HUES48 (cell line): ENCODE measurements around the gene TMEM169.
A peak's percentile ranks its signal among the peaks of the same experiment; 100 is the strongest.

Source experiments
- H3K27ac ChIP-seq: one replicate; pipeline ENCODE4 v1.7.0; 2013; ENCODE audit warnings: low read depth, low read length, inconsistent platforms
- H3K27me3 ChIP-seq: 2 replicates; pipeline ENCODE4 v1.6.1; 2013; ENCODE audit warnings: mild to moderate bottlenecking, low read length; ENCODE audit not compliant: control insufficient read depth, insufficient read depth
- H3K36me3 ChIP-seq: 2 replicates; pipeline ENCODE4 v1.6.1; 2013; ENCODE audit warnings: low read length; ENCODE audit not compliant: control insufficient read depth, insufficient read depth
- H3K4me1 ChIP-seq: 2 replicates; pipeline ENCODE4 v1.6.1; 2013; ENCODE audit warnings: mild to moderate bottlenecking, low read length; ENCODE audit not compliant: control insufficient read depth, insufficient read depth
- H3K4me3 ChIP-seq: 2 replicates; pipeline ENCODE4 v1.5.1; 2013; ENCODE audit warnings: mild to moderate bottlenecking, low read depth, low read length
- H3K9ac ChIP-seq: 2 replicates; pipeline ENCODE4 v1.6.1; 2013; ENCODE audit warnings: mild to moderate bottlenecking, low read depth, low read length, moderate library complexity
- H3K9me3 ChIP-seq: 2 replicates; pipeline ENCODE4 v1.6.1; 2013; ENCODE audit warnings: low read length; ENCODE audit not compliant: control insufficient read depth, insufficient read depth

Gene TMEM169

GRCh38 chr2:216147172-216148131 lies 65.7 kb downstream of the TMEM169 start:
- H3K27ac ChIP-seq = peak overlapping the region; percentile 14
- H3K9ac ChIP-seq = no peak overlapping the region

GRCh38 chr2:216148983-216149382 lies 67.3 kb downstream of the TMEM169 start:
- Histone ChIP-seq H3K4me3 (no peak overlapping the region), H3K9me3 (no peaks in the 10 kb centered on the region), H3K4me1 (peaks cover 10% of the 10 kb centered on the region; the same call in 1 of the 2 replicates), H3K27me3 (no peaks in the 10 kb centered on the region), H3K36me3 (peaks cover 100% of the 10 kb centered on the region), H3K9ac (no peak overlapping the region), H3K27ac (no peak overlapping the region)

More at GRCh38 chr2:216147172-216148131, 65.7 kb downstream of the TMEM169 start:
- Histone ChIP-seq H3K4me1 (peaks cover 10% of the 10 kb centered on the region; the same call in 1 of the 2 replicates), H3K9me3 (no peaks in the 10 kb centered on the region), H3K4me3 (no peak overlapping the region), H3K27me3 (no peaks in the 10 kb centered on the region), H3K36me3 (peaks cover 99% of the 10 kb centered on the region)

- Histone ChIP-seq H3K27ac (peak overlapping the region; percentile 14), H3K9ac (no peak overlapping the region), H3K9me3 (no peaks in the 10 kb centered on the region), H3K27me3 (no peaks in the 10 kb centered on the region), H3K4me1 (peaks cover 10% of the 10 kb centered on the region; the same call in 1 of the 2 replicates), H3K4me3 (no peak overlapping the region), H3K36me3 (peaks cover 100% of the 10 kb centered on the region)
Observed at GRCh38 chr2:216149741-216150140, 68.0 kb downstream of the TMEM169 start.

GRCh38 chr2:216151313-216152025 lies 69.8 kb downstream of the TMEM169 start:
- no peak overlapping the region for H3K9ac ChIP-seq
- no peak overlapping the region for H3K27ac ChIP-seq
- peaks cover 100% of the 10 kb centered on the region for H3K36me3 ChIP-seq
- no peaks in the 10 kb centered on the region for H3K9me3 ChIP-seq
- no peaks in the 10 kb centered on the region for H3K27me3 ChIP-seq
- no peak overlapping the region for H3K4me3 ChIP-seq
- 0 out of 2 replicates have a peak, but pooled peaks cover 3% of the 10 kb centered on the region for H3K4me1 ChIP-seq
